ENCODE data around the gene PLEKHJ1. TPM values are rescaled to one million over a fixed set of nuclear protein-coding genes. Genes with fewer than 3 reads are reported as not detected.
"Not testable (repeated sequence)": the region's sequence is repeated elsewhere in the genome, so short reads cannot be mapped to it uniquely, and the experiment has no call there.

The PLEKHJ1 gene, protein sequence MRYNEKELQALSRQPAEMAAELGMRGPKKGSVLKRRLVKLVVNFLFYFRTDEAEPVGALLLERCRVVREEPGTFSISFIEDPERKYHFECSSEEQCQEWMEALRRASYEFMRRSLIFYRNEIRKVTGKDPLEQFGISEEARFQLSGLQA
- 116 and 119 TPM in 2 replicates for total RNA-seq
- long read RNA-seq, transcript PLEKHJ1-201 (6 exons, 1,206 nt) = major isoform, 64 of 83 reads
- long read RNA-seq, transcript PLEKHJ1-206 (5 exons, 1,311 nt) = minor isoform, 9 of 83 reads
- long read RNA-seq, partial matches to known transcripts = 0 of 83 reads
- long read RNA-seq, other reads (novel, unspliced or antisense) = 4 of 83 reads

- Mint-ChIP-seq H3K4me1 (ENCODE audit: low read depth) (peaks cover 38% of the 10 kb centered on the region), H3K27ac (peak within 1 kb of the TSS; percentile 99), H3K27me3 (no peaks in the 10 kb centered on the region), H3K4me3 (ENCODE audit: low read depth) (peak within 1 kb of the TSS; percentile 95), H3K9me3 (ENCODE audit: low read depth) (no peaks in the 10 kb centered on the region), H3K36me3 (ENCODE audit: insufficient read depth) (peaks cover 9% of the 10 kb centered on the region)
- peak; percentile 97 for DNase-seq (ENCODE audit: low spot score, unreplicated experiment)
- TF ChIP-seq, protein P1, sequence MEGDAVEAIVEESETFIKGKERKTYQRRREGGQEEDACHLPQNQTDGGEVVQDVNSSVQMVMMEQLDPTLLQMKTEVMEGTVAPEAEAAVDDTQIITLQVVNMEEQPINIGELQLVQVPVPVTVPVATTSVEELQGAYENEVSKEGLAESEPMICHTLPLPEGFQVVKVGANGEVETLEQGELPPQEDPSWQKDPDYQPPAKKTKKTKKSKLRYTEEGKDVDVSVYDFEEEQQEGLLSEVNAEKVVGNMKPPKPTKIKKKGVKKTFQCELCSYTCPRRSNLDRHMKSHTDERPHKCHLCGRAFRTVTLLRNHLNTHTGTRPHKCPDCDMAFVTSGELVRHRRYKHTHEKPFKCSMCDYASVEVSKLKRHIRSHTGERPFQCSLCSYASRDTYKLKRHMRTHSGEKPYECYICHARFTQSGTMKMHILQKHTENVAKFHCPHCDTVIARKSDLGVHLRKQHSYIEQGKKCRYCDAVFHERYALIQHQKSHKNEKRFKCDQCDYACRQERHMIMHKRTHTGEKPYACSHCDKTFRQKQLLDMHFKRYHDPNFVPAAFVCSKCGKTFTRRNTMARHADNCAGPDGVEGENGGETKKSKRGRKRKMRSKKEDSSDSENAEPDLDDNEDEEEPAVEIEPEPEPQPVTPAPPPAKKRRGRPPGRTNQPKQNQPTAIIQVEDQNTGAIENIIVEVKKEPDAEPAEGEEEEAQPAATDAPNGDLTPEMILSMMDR (IDR thresholded peaks at IDR 0.05; ENCODE audit: unreplicated experiment) = peak; percentile 94
Measured at GRCh38 chr19:2236314-2237050, at the start of gene PLEKHJ1, which contains the start of gene SF3A2. PLEKHJ1 (minus strand) TSS chr19:2236329; CDS start chr19:2236248, 81 bp downstream. SF3A2 (plus strand) TSS chr19:2236824; CDS start chr19:2243419, 6,595 bp downstream.

DNA sequence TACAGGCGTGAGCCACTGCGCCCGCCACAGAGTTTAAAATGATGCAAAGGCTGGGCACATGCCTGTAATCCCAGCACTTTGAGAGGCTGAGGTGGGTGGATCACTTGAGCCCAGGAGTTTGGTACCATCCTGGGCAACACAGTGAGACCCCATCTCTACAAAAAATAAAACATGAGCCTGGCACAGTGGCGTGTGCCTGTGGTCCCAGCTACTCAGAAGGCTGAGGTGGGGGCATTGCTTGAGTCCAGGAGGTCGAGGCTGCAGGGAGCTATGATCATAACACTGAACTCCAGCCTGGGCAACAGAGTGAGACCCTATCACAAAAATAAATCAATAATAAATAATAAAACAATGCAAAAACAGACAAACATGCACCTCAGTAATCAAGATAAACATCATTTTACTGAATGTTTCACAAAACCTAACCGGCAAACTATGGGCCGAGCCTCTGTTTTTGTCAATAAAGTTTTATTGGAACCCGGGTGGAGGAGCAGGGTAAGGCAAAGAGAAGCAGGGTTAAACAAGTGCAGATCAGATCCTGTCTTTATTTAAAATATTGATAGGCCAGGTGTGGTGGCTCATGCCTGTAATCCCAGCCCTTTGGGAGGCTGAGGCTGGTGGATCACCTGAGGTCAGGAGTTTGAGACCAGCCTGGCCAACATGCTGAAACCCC, 47.8 kb upstream of the PLEKHJ1 start:
- Mint-ChIP-seq H3K4me3 (ENCODE audit: low read depth) (no peak overlapping the region), H3K4me1 (ENCODE audit: low read depth) (peaks cover 4% of the 10 kb centered on the region), H3K9me3 (ENCODE audit: low read depth) (no peaks in the 10 kb centered on the region), H3K27ac (no peak overlapping the region), H3K27me3 (peaks cover 47% of the 10 kb centered on the region), H3K36me3 (ENCODE audit: insufficient read depth) (no peaks in the 10 kb centered on the region)
- TF ChIP-seq, protein P1 (IDR thresholded peaks at IDR 0.05; ENCODE audit: unreplicated experiment) = no peak
- no peak for DNase-seq (ENCODE audit: low spot score, unreplicated experiment)

- peaks cover 2% of the 10 kb centered on the region for H3K4me1 Mint-ChIP-seq (ENCODE audit: low read depth)
- no peaks in the 10 kb centered on the region for H3K9me3 Mint-ChIP-seq (ENCODE audit: low read depth)
- no peaks in the 10 kb centered on the region for H3K36me3 Mint-ChIP-seq (ENCODE audit: insufficient read depth)
- TF ChIP-seq, protein P1 (IDR thresholded peaks at IDR 0.05; ENCODE audit: unreplicated experiment) = no peak
- no peak overlapping the region for H3K27ac Mint-ChIP-seq
- no peak overlapping the region for H3K4me3 Mint-ChIP-seq (ENCODE audit: low read depth)
- peaks cover 36% of the 10 kb centered on the region for H3K27me3 Mint-ChIP-seq
- no peak for DNase-seq (ENCODE audit: low spot score, unreplicated experiment)
Measured at GRCh38 chr19:2282862-2283237, 46.7 kb upstream of the PLEKHJ1 start.

- H3K27ac Mint-ChIP-seq = no peak within 1 kb of the TSS
- H3K4me1 Mint-ChIP-seq (ENCODE audit: low read depth) = peaks cover 2% of the 10 kb centered on the region
- no peak within 1 kb of the TSS for H3K4me3 Mint-ChIP-seq (ENCODE audit: low read depth)
Measured at GRCh38 chr19:2282062-2282861, 46.1 kb upstream of the PLEKHJ1 start, which contains the start of gene PEAK3. PEAK3 (minus strand) TSS chr19:2282175; CDS start chr19:2280931, 1,244 bp downstream.

GRCh38 chr19:2281265-2282061, 45.3 kb upstream of the PLEKHJ1 start:
- DNase-seq (ENCODE audit: low spot score, unreplicated experiment); H3K4me3 Mint-ChIP-seq (ENCODE audit: low read depth); H3K36me3 Mint-ChIP-seq (ENCODE audit: insufficient read depth); H3K27ac Mint-ChIP-seq; H3K4me1 Mint-ChIP-seq (ENCODE audit: low read depth); H3K9me3 Mint-ChIP-seq (ENCODE audit: low read depth): not testable (repeated sequence)
- peaks cover 26% of the 10 kb centered on the region for H3K27me3 Mint-ChIP-seq

More at GRCh38 chr19:2282062-2282861, 46.1 kb upstream of the PLEKHJ1 start, which contains the start of gene PEAK3:
- H3K9me3 Mint-ChIP-seq (ENCODE audit: low read depth) = no peaks in the 10 kb centered on the region
- no peaks in the 10 kb centered on the region for H3K36me3 Mint-ChIP-seq (ENCODE audit: insufficient read depth)
- no peak for DNase-seq (ENCODE audit: low spot score, unreplicated experiment)
- TF ChIP-seq, protein P1 (IDR thresholded peaks at IDR 0.05; ENCODE audit: unreplicated experiment) = no peak
- peaks cover 30% of the 10 kb centered on the region for H3K27me3 Mint-ChIP-seq

All from progenitor cell of endocrine pancreas (in vitro differentiated cells).